Caco-2 (cell line): ENCODE data around the gene YWHAQ. TPM values are rescaled to one million over a fixed set of nuclear protein-coding genes. Genes with fewer than 3 reads are reported as not detected.

Source experiments
- BruUV-seq: library from RNA; stranded (reverse); fragments of 400-500 nt; replicated peaks from 2 replicates; lab custom pipeline; 2021; lab: Mats Ljungman, UMichigan
- CTCF ChIA-PET: fragments of 300-600 bp; sonication (Branson Sonifier 250); formaldehyde crosslinking; loops from one replicate; lab custom pipeline; 2022; ENCODE audit warnings: antibody characterized with exemption; lab: Charles Lee
- POLR2A ChIA-PET: fragments of 300-600 bp; sonication (Branson Sonifier 250); formaldehyde crosslinking; loops from one replicate; lab custom pipeline; 2022; ENCODE audit warnings: antibody characterized with exemption; lab: Charles Lee
- DNase-seq, 2 experiments: peaks; one replicate each; pipeline versions ENCODE4 v3.0.0 to v3.0.0-alpha.2; 2020 to 2022
- H3K27me3 ChIP-seq: replicated peaks from 2 replicates; pipeline ENCODE4 v1.6.0; 2011; ENCODE audit warnings: low read length; ENCODE audit not compliant: control insufficient read depth, insufficient read depth
- H3K36me3 ChIP-seq: 2 replicates; pipeline ENCODE4 v1.5.1; 2011; ENCODE audit warnings: low read length; ENCODE audit not compliant: control insufficient read depth, insufficient read depth
- H3K4me1 ChIP-seq: fragments of 250-450 bp; sonication (Bioruptor Pico); 2 replicates; pipeline ENCODE4 v1.5.1; 2020; ENCODE audit warnings: mild to moderate bottlenecking
- H3K4me3 ChIP-seq: 2 replicates; pipeline ENCODE4 v1.5.1; 2011; ENCODE audit warnings: low read depth, mild to moderate bottlenecking, control low read depth, low read length
- H3K9me3 ChIP-seq: fragments of 250-450 bp; sonication (Bioruptor Pico); 2 replicates; pipeline ENCODE4 v1.5.1; 2020; ENCODE audit warnings: mild to moderate bottlenecking, moderate library complexity
- H3K27ac Mint-ChIP-seq: one replicate; pipeline ENCODE4 v1.8.0; 2022; ENCODE audit warnings: mixed read lengths; ENCODE audit not compliant: unreplicated experiment
- H3K27me3 Mint-ChIP-seq: one replicate; pipeline ENCODE4 v1.8.0; 2022; ENCODE audit warnings: mixed read lengths; ENCODE audit not compliant: insufficient read depth, unreplicated experiment
- H3K36me3 Mint-ChIP-seq: one replicate; pipeline ENCODE4 v1.8.0; 2022; ENCODE audit warnings: mild to moderate bottlenecking, mixed read lengths; ENCODE audit not compliant: insufficient read depth, unreplicated experiment
- H3K4me1 Mint-ChIP-seq: one replicate; pipeline ENCODE4 v1.8.0; 2022; ENCODE audit warnings: low read depth, mixed read lengths; ENCODE audit not compliant: unreplicated experiment
- H3K4me3 Mint-ChIP-seq: one replicate; pipeline ENCODE4 v1.8.0; 2022; ENCODE audit warnings: mild to moderate bottlenecking, moderate library complexity, mixed read lengths; ENCODE audit not compliant: unreplicated experiment
- H3K9me3 Mint-ChIP-seq: one replicate; pipeline ENCODE4 v1.8.0; 2022; ENCODE audit warnings: mixed read lengths; ENCODE audit not compliant: unreplicated experiment
- intact Hi-C: fragments of 100-400 bp; cut with micrococcal nuclease; formaldehyde crosslinking; loops from one replicate; pipeline ENCODE4 v1.10.0; 2022; ENCODE audit not compliant: unreplicated experiment
- total RNA-seq: library from RNA; stranded (reverse); gene quantifications from 2 replicates; pipeline ENCODE4 v1.2.3, GENCODE V29; 2022
- TF ChIP-seq, protein P1 (sequence below), 2 experiments: fragments of 200-600 bp in 1 of 2; IDR thresholded peaks; 1 replicate in 1 of 2; 2 replicates in 1 of 2; pipeline versions ENCODE4 v1.5.1 to v1.8.0; 2011 to 2022; ENCODE audit warnings: antibody characterized with exemption in 1 of 2, control low read depth in 1 of 2, inconsistent platforms in 1 of 2, low read depth in 1 of 2, low read length in 1 of 2, mild to moderate bottlenecking in 1 of 2, moderate library complexity in 1 of 2; ENCODE audit not compliant: insufficient read depth in 1 of 2, severe bottlenecking in 1 of 2, unreplicated experiment in 1 of 2

Gene YWHAQ
- total RNA-seq, 1 experiment from 2014 or later = 344 TPM

GRCh38 chr2:9657083-9657482 lies 26.3 kb upstream of the YWHAQ start:
- TF ChIP-seq, protein P1, sequence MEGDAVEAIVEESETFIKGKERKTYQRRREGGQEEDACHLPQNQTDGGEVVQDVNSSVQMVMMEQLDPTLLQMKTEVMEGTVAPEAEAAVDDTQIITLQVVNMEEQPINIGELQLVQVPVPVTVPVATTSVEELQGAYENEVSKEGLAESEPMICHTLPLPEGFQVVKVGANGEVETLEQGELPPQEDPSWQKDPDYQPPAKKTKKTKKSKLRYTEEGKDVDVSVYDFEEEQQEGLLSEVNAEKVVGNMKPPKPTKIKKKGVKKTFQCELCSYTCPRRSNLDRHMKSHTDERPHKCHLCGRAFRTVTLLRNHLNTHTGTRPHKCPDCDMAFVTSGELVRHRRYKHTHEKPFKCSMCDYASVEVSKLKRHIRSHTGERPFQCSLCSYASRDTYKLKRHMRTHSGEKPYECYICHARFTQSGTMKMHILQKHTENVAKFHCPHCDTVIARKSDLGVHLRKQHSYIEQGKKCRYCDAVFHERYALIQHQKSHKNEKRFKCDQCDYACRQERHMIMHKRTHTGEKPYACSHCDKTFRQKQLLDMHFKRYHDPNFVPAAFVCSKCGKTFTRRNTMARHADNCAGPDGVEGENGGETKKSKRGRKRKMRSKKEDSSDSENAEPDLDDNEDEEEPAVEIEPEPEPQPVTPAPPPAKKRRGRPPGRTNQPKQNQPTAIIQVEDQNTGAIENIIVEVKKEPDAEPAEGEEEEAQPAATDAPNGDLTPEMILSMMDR (IDR thresholded peaks at IDR 0.05; ENCODE audit: insufficient read depth in 1 of 2, low read depth in 1 of 2, low read length in 1 of 2, severe bottlenecking in 1 of 2, unreplicated experiment in 1 of 2) = no peak
- Mint-ChIP-seq H3K36me3 (no peaks in the 10 kb centered on the region), H3K9me3 (peaks cover 5% of the 10 kb centered on the region), H3K27ac (no peak overlapping the region), H3K4me1 (no peaks in the 10 kb centered on the region), H3K27me3 (peaks cover 3% of the 10 kb centered on the region), H3K4me3 (no peak overlapping the region)
- Histone ChIP-seq H3K4me3 (no peak overlapping the region), H3K9me3 (no peaks in the 10 kb centered on the region), H3K27me3 (no peaks in the 10 kb centered on the region), H3K4me1 (no peaks in the 10 kb centered on the region), H3K36me3 (no peaks in the 10 kb centered on the region)
- intact Hi-C loops = no loop called here
- no peak for DNase-seq
- no TSS peak for BruUV-seq
- ChIA-PET POLR2A (no interaction called here), CTCF (no interaction called here)

- H3K36me3 ChIP-seq = no peaks in the 10 kb centered on the region
- H3K4me1 ChIP-seq = no peaks in the 10 kb centered on the region
- Mint-ChIP-seq H3K9me3 (peaks cover 10% of the 10 kb centered on the region), H3K36me3 (no peaks in the 10 kb centered on the region), H3K27me3 (peaks cover 3% of the 10 kb centered on the region), H3K4me1 (no peaks in the 10 kb centered on the region), H3K4me3 (no peak overlapping the region), H3K27ac (no peak overlapping the region)
- intact Hi-C loops = no loop called here
- BruUV-seq = no TSS peak
- no peaks in the 10 kb centered on the region for H3K9me3 ChIP-seq
- no peaks in the 10 kb centered on the region for H3K27me3 ChIP-seq
- no peak for DNase-seq
- no peak overlapping the region for H3K4me3 ChIP-seq
- TF ChIP-seq, protein P1 (IDR thresholded peaks at IDR 0.05; ENCODE audit: insufficient read depth in 1 of 2, low read depth in 1 of 2, low read length in 1 of 2, severe bottlenecking in 1 of 2, unreplicated experiment in 1 of 2) = no peak
- ChIA-PET CTCF (no interaction called here), POLR2A (no interaction called here)
Observed at GRCh38 chr2:9656270-9656766, 25.5 kb upstream of the YWHAQ start.

- no peak overlapping the region for H3K27ac Mint-ChIP-seq
- H3K27me3 Mint-ChIP-seq = peaks cover 3% of the 10 kb centered on the region
- TF ChIP-seq, protein P1 (IDR thresholded peaks at IDR 0.05; ENCODE audit: insufficient read depth in 1 of 2, low read depth in 1 of 2, low read length in 1 of 2, severe bottlenecking in 1 of 2, unreplicated experiment in 1 of 2) = no peak
- peaks cover 10% of the 10 kb centered on the region for H3K9me3 Mint-ChIP-seq
- CTCF ChIA-PET = no interaction called here
- H3K36me3 Mint-ChIP-seq = no peaks in the 10 kb centered on the region
- no peaks in the 10 kb centered on the region for H3K27me3 ChIP-seq
- no peak overlapping the region for H3K4me3 Mint-ChIP-seq
- no peak overlapping the region for H3K4me3 ChIP-seq
- no peak for DNase-seq
- H3K4me1 ChIP-seq = no peaks in the 10 kb centered on the region
- intact Hi-C loops = no loop called here
- H3K36me3 ChIP-seq = no peaks in the 10 kb centered on the region
- no peaks in the 10 kb centered on the region for H3K4me1 Mint-ChIP-seq
- POLR2A ChIA-PET = no interaction called here
- no peaks in the 10 kb centered on the region for H3K9me3 ChIP-seq
- no TSS peak for BruUV-seq
Observed at GRCh38 chr2:9655441-9656269, 24.9 kb upstream of the YWHAQ start.
